Body of pancreas (tissue), 4 donors: Measurements from ENCODE around the gene MYO5B.

Source experiments
- POLR2A ChIP-seq, 3 donors: fragments of 450-650 bp; IDR thresholded peaks; one replicate each; pipeline ENCODE4 v1.6.1; 2016; ENCODE audit warnings: antibody characterized with exemption in 3 of 3, mild to moderate bottlenecking in 2 of 3
- TF ChIP-seq, protein P1 (sequence below), 7 experiments: fragments of 450-650 bp in 4 of 7; fragments of 200-600 bp in 3 of 7; sonication (generic) in 3 of 7; IDR thresholded peaks; one replicate each; pipeline ENCODE4 v1.5.1; 2016 to 2019; ENCODE audit warnings: antibody characterized with exemption in 7 of 7

DNA sequence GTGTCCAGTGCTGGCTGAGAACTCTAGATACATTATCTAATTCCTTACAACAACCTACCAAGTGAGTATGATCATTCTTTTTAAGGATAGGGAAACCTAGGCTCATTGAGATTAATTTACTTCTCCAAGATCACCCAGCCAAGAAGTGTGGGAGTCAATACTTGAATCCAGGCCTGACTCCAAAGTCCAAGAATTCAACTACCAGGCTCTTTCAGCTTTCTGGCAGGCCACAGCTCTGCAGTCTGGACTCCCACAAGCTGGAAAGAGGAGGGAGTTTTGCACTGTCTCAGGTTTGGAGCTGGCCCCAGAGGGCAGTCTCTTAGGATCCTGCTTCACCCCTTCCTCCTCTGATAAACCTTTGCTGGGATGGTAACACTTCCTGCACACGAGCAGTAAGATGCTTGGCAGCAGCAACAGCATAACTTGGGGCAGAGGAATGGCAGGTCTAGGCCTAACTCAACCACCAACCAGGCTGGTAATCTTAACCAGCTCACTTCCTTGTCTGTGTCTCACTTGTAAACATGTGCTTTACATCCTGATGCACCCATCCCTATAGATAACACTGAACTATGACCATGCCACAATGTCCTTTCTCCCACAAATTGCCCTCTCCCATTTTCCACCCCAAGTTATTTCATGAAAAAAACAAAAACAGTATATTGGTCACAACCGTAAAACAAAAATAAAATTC lies 270.5 kb downstream of the MYO5B start:
- TF ChIP-seq, protein P1, sequence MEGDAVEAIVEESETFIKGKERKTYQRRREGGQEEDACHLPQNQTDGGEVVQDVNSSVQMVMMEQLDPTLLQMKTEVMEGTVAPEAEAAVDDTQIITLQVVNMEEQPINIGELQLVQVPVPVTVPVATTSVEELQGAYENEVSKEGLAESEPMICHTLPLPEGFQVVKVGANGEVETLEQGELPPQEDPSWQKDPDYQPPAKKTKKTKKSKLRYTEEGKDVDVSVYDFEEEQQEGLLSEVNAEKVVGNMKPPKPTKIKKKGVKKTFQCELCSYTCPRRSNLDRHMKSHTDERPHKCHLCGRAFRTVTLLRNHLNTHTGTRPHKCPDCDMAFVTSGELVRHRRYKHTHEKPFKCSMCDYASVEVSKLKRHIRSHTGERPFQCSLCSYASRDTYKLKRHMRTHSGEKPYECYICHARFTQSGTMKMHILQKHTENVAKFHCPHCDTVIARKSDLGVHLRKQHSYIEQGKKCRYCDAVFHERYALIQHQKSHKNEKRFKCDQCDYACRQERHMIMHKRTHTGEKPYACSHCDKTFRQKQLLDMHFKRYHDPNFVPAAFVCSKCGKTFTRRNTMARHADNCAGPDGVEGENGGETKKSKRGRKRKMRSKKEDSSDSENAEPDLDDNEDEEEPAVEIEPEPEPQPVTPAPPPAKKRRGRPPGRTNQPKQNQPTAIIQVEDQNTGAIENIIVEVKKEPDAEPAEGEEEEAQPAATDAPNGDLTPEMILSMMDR (IDR thresholded peaks at IDR 0.05): no peak
- TF ChIP-seq POLR2A (IDR thresholded peaks at IDR 0.05): no peak
